ENCODE measurements around the gene FADS6. TPM values are rescaled to one million over a fixed set of nuclear protein-coding genes. Genes with fewer than 3 reads are reported as not detected.

The FADS6 gene
- polyA plus RNA-seq, 1 donor (not counting 4 experiments of a cell fraction or from before 2014, with no cell fraction given) = 0.07 TPM

GRCh38 chr17:74873037-74873873, 20.2 kb downstream of the FADS6 start:
- H3K4me2 ChIP-seq (ENCODE audit: control insufficient read depth, extremely low read depth, insufficient read depth, low read depth, low read length) = peak overlapping the region; percentile 90
- H3K9me3 ChIP-seq (ENCODE audit: control insufficient read depth, low read depth, low read length) = no peaks in the 10 kb centered on the region
- FAIRE-seq (peak; percentile 76), DNase-seq (ENCODE audit: low read depth, low spot score) (peak; percentile 97)
- peaks cover 0 to 2% of the 10 kb centered on the region in 2 experiments for H3K36me3 ChIP-seq (ENCODE audit: control insufficient read depth in 2 of 2, extremely low read depth in 1 of 2, insufficient read depth in 2 of 2, low read length in 2 of 2)
- H2AFZ ChIP-seq (ENCODE audit: control insufficient read depth, low read length) = peak overlapping the region; percentile 94
- peak overlapping the region; percentile 77 to 97 (median 96) for H3K4me3 ChIP-seq (ENCODE audit: control insufficient read depth in 2 of 3, extremely low read depth in 1 of 3, insufficient read depth in 2 of 3, low read depth in 1 of 3, low read length in 3 of 3)
- peaks cover 8% of the 10 kb centered on the region for H3K79me2 ChIP-seq (ENCODE audit: control insufficient read depth, insufficient read depth, low read length)
- TF ChIP-seq EZH2 (IDR thresholded peaks at IDR 0.05; ENCODE audit: low read length) = no peak
- dilution Hi-C loops (cut with MboI; ENCODE audit: extremely low pct_ligation_motif_present, low sequenced_read_pairs) = no loop called here
- peak overlapping the region; percentile 97 for H3K27ac ChIP-seq (ENCODE audit: control insufficient read depth, insufficient read depth, low read length)
- H3K4me1 ChIP-seq (ENCODE audit: control insufficient read depth, extremely low read depth, insufficient read depth, low read length) = peaks cover 25% of the 10 kb centered on the region
- H3K27me3 ChIP-seq (ENCODE audit: control insufficient read depth, extremely low read depth, insufficient read depth, low read length) = no peaks in the 10 kb centered on the region
- peak overlapping the region; percentile 99 for H3K9ac ChIP-seq (ENCODE audit: control insufficient read depth, extremely low read depth, insufficient read depth, low read length)
- no peaks in the 10 kb centered on the region for H3K9me1 ChIP-seq (ENCODE audit: control insufficient read depth, extremely low read depth, insufficient read depth, low read length)
- H4K20me1 ChIP-seq (ENCODE audit: control insufficient read depth, extremely low read depth, insufficient read depth, low read length) = no peaks in the 10 kb centered on the region

DNA sequence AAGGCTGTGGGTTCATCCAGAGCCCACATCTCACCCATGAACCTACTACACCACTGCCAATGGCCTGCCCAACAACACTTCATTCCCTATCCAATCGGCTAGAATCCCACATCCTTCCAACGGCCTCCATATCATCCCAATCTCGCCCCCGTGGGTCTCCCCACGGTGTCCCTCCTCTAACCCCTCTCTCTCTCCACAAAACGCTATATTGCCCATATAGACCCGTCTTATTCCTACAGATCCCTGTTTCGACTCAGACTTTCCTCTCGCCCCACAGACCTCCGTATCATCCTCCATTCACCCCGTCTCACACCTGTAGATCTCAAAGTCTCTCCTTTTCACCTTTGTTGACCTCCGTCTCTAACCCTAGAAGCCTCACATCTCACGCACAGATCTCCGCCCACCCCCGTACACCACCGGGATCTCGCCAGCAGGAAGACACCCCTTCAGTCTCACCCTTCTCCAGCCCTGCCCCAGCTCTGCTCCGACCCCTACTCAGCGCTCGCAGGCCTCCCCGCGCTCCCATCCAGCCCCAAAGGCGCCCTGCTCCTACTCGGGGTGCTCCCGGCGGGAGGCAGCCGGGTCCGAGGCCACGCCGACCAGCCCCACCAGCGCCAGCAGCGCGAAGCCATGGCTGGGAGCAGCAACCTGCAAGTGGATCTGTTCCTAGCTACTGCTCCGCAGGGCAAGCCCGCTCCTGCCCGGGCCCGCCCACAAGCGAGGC, 21.0 kb downstream of the FADS6 start, which contains the start of gene FDXR:
TSS of gene FDXR (minus strand) at position 682 of the 724 bp plus-strand sequence. CDS start at position 632, 50 bp downstream.
- Histone ChIP-seq H3K27ac (ENCODE audit: control insufficient read depth, insufficient read depth, low read length) (peak within 1 kb of the TSS; percentile 97), H3K4me2 (ENCODE audit: control insufficient read depth, extremely low read depth, insufficient read depth, low read depth, low read length) (peak within 1 kb of the TSS; percentile 90), H3K79me2 (ENCODE audit: control insufficient read depth, insufficient read depth, low read length) (peaks cover 8% of the 10 kb centered on the region), H3K9me3 (ENCODE audit: control insufficient read depth, low read depth, low read length) (no peaks in the 10 kb centered on the region), H3K4me1 (ENCODE audit: control insufficient read depth, extremely low read depth, insufficient read depth, low read length) (peaks cover 21% of the 10 kb centered on the region), H3K9ac (ENCODE audit: control insufficient read depth, extremely low read depth, insufficient read depth, low read length) (peak within 1 kb of the TSS; percentile 99), H2AFZ (ENCODE audit: control insufficient read depth, low read length) (peak within 1 kb of the TSS; percentile 94), H3K27me3 (ENCODE audit: control insufficient read depth, extremely low read depth, insufficient read depth, low read length) (no peaks in the 10 kb centered on the region), H3K36me3 (ENCODE audit: control insufficient read depth in 2 of 2, extremely low read depth in 1 of 2, insufficient read depth in 2 of 2, low read length in 2 of 2) (peaks cover 0 to 2% of the 10 kb centered on the region in 2 experiments), H3K9me1 (ENCODE audit: control insufficient read depth, extremely low read depth, insufficient read depth, low read length) (no peaks in the 10 kb centered on the region), H3K4me3 (ENCODE audit: control insufficient read depth in 2 of 3, extremely low read depth in 1 of 3, insufficient read depth in 2 of 3, low read depth in 1 of 3, low read length in 3 of 3) (peak within 1 kb of the TSS; percentile 77 to 97 (median 96)), H4K20me1 (ENCODE audit: control insufficient read depth, extremely low read depth, insufficient read depth, low read length) (no peaks in the 10 kb centered on the region)
- no peak for DNase-seq (ENCODE audit: low read depth, low spot score)
- no peak for TF ChIP-seq EZH2 (IDR thresholded peaks at IDR 0.05; ENCODE audit: low read length)
- TF ChIP-seq CTCF (optimal IDR thresholded peaks at IDR 0.05 in 1 of 3, IDR thresholded peaks at IDR 0.05 in 1 of 3, conservative IDR thresholded peaks at IDR 0.05 in 1 of 3; ENCODE audit: extremely low read depth in 1 of 3, insufficient read depth in 2 of 3, low read length in 3 of 3) = no peak
- no peak for FAIRE-seq
- dilution Hi-C loops (cut with MboI; ENCODE audit: extremely low pct_ligation_motif_present, low sequenced_read_pairs) = no loop called here

All from keratinocyte (primary cell).